Daoy (cell line): ENCODE results near the gene SOS1. TPM values are rescaled to one million over a fixed set of nuclear protein-coding genes. Genes with fewer than 3 reads are reported as not detected.
"Not testable (repeated sequence)": the region's sequence is repeated elsewhere in the genome, so short reads cannot be mapped to it uniquely, and the experiment has no call there.

Source experiments
- DNase-seq: peaks from one replicate; pipeline ENCODE4 v3.0.0-alpha.2; 2015; ENCODE audit warnings: low read depth
- total RNA-seq: library from RNA; depleted of rRNA; stranded (reverse); fragments of >200 nt; shearing (Covaris generic); gene quantifications from 2 replicates; pipeline ENCODE4 v1.2.3, GENCODE V29; 2014

The SOS1 gene
- total RNA-seq, 1 experiment from 2014 or later, result 6.6 TPM

DNA sequence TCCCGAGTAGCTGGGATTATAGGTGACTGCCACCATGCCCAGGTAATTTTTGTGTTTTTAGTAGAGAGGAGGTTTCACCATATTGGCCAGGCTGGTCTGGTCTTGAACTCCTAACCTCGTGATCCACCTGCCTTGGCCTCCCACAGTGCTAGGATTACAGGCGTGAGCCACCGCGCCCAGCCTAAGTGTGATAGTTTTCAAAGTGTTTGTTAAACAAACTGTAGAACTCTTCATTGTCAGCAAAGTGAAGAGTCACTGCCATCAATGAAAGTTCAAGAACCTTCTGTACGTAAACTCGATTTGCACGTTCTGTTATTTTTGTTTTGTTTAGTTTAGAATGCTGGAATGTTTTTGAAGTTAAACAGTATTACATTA is 18.0 kb upstream of the SOS1 start:
- no peak for DNase-seq

DNA sequence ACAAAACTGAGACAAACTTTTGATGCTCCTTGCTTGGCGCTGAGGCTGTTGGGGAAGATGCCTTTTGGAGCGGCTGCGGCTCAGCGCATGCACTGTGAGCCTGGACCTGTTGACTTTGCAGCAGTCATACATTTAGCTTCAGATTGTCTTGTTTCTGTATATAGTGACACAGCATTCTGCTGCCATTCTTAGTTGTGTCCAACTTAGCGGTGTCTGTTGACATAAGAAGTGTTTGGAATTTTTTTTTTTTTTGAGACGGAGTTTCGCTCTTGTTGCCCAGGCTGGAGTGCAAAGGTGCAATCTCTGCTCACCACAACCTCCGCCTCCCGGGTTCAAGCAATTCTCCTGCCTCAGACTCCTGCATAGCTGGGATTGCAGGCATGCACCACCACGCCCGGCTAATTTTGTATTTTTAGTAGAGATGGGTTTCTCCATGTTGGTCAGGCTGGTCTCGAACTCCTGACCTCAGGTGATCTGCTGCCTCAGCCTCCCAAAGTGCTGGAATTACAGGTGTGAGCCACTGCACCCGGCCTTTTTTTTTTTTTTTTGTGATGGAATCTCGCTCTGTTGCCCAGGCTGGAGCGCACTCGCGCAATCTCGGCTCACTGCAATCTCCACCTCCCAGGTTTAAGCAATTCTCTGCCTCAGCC is 17.5 kb upstream of the SOS1 start:
- DNase-seq, result not testable (repeated sequence)

DNA sequence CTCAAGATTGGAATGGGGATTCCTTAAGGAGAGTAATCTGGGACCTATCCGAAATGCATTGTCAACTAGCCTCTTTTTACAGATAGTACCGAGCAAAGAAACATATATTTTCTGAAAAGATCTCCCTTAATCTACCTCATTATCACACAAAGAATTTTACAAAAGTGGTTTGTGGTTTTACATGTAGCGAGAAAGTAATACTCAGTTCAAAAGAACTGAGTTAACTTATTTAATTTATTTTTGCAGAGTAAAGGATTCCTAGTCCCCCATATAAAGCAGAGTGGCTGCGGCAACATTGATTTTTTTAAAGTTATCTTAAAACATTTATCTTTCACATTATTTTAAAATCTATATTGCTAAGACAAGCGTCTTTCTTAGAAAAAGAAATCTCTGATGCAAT is 15.9 kb upstream of the SOS1 start:
- no peak for DNase-seq

DNA sequence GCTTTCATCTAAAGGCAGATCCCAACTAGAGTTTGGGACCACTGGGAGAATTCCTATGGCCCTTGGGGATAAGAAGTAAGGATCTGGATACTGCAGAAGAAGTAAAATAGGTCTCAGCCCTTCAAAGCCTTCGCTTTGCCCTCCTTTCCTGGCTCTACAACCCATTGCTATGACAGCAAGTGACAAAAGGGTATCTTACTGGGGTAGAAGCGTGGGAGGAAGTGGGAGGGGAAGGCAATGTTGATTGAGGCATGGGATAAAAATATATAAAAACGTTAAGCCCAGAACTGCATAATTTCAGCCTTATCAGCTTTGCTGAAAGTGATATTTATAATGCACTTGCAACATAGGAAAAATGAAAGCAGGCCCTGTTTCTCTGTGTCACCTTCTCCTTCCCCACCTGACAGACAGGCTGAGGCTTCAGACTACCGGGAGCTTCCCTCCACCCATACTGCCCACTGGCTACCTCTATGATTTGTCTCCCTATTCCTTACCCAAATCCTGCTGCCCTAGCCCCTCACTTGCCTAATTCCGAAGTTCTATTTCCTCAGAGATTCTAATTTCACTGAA is 14.9 kb upstream of the SOS1 start:
- no peak for DNase-seq

DNA sequence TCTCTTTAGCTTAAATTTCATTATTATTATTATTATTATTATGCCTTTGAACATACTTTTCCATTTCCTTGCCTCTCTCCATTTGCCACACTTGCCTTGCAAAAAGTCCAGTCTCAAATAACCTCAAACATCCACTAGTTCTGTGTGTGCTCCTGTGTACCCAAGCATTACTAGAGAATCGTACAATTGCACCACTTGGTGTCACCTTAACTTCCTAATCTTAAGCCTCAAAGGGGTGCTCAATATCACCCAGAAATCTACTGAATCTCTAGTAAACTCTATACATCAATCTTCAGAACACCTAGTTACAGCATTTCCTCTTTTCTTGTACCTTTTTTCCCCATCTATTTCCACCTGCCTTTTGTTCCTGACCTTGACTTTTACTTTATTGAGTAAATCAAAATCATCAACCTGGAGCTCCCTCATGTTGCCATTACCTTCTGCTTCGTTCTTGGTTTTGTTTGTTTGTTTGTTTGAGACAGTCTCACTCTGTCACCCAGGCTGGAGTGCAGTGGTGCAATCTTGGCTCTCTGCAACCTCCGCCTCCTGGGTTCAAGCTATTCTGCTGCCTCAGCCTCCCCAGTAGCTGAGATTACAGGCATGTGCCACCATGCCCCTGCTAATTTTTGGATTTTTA is 12.5 kb upstream of the SOS1 start:
- no peak for DNase-seq

DNA sequence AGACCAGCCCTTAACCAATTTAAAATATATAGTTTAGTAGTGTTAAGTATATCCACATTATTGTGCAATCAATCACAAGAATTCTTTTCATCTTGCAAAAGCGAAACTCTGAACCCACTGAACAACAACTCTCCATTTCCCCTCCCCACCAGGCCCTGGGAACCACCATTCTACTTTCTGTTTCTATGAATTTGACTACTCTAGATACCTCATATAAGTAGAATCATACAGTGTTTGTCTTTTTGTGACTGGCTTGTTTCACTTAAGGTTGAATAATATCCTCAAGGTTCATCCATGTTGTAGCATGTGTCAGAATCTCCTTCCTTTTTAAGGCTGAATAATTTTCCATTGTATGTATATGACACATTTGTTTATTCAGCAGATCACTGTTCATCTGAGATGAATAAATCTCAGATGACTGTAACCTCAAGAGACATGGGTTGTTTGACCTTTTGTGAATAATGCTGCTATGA is 8.1 kb upstream of the SOS1 start:
- no peak for DNase-seq

DNA sequence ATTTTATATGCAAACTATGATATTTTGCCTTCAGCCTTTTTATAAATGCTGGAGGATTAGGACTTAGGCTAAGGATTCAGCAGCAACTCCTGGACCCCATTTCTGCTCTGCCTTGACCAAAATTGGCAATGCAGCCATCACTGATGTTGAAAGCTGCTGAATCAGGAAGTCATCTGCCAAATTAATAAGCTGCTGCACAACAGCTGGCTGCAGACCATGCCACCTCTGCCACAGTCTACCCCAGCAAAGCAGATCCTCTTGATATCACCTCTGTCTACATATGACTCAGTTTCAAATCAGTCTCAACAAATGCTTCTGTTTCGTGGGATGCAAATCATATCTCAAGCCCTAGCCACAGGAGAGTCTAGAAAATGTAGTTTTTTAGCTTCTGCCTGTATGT is 7.1 kb upstream of the SOS1 start:
- peak; percentile 32 for DNase-seq

DNA sequence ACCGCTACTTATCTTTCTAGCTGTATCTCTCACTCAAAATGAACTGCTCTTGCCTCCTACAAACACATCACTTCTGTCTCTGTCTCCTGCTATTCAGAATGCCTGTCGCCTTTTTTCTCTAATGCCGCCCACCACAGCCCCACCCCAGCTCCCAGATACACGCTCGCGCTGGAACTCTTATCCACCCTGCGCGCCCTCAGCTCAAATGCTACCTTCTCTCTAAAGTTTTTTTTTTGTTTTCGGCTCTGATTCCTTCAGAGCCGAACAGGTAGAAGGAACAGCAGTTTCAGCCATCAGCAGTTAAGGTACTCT is 3.9 kb upstream of the SOS1 start:
- no peak for DNase-seq

DNA sequence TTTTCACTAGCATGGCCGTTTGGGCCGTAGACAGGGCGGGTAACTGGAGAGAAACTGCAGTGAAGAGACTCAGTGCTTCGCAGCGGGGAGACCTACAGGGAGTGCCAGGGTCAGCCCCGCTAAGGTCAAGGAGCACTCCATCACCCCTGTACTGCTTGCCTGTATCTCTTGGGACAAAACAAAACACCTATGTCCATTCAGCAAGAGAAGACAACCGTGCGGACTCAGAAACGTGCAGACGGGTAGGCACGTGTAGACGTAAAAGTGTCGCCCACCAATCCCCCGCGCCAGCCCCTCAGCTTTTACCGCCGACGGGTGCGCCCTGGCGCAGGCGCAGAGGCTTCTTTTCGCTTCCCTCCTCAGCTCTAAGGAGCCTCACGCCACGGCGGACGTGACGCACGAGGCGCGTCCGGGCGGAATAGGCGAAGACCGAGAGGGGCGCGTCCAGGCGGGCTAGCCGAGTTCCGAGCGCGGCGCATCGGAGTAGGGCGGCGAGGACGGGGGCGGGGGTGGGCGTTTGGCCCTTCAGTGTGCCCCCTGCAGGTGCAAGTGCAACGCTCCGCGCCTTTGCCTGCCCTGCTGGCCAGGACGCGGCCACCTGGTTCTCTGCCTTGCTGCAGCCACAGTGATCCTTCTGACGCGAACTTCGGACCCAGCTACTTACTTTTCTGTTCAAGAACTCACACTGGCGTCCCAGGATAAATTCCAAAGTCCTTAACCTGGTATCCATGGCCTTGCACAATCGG is 3.3 kb upstream of the SOS1 start:
- DNase-seq, result peak; percentile 99

DNA sequence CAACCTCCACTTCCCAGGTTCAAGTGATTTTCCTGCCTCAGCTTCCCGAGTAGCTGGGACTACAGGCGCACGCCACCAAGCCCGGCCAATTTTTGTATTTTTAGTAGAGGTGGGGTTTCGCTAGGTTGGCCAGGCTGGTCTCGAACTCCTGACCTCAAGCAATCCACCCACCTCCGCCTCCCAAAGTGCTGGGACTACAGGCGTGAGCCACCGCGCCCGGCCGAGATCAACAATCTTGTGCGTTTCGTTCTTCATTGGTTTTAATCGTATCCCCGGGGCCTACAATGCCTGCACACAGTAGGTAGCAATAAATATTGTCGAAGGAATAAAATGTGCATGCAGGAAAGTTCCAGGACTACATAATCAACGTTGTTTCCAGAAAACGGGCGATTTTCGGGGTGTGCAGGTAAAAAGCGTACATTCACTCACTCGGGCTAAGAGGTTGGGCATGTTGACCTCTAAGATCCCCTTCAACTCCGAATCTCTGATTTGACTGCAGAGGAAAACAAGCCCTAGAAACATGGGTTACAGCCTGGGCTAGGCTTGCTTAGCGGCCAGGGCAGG is 2.7 kb upstream of the SOS1 start:
- no peak for DNase-seq

DNA sequence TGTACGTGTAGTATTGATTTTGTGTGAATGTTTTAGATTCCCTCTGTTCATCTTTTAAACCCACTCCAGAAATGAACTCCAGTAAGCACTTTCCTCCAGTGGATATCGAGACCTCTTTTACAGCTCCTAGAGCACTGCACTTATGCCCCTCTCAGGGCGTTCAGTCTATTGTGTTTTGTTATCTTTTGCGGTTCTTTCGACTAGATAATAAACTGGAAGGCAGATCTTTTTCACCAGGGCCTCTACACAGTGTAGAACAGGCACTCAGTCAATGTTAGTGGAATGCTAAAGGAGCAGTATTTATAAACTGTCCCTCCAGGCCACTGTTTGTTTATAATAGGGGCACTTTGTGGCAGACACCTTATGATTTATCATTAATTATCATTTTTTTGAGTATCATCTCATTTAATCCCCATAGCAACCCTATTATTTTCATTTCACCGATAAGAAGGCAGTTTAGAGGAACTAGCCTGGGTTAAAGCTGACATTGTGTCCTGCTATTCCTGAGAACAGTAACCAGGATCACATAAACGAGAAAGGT is 742 bp upstream of the SOS1 start:
- DNase-seq, result peak; percentile 10

DNA sequence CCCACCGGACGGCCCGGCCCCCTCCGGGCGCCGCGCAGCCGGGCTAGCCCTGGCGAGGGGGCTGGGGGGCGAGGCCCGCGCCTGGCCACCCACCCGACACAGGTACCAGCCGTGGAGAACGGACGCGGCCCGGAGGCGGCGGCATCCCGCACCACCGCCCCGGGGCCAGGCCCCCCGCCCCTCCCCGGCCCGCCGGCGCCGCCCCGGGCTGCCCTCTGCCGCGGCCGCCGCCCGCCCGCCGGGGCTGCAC is 405 bp downstream of the SOS1 start:
- DNase-seq, result no peak

DNA sequence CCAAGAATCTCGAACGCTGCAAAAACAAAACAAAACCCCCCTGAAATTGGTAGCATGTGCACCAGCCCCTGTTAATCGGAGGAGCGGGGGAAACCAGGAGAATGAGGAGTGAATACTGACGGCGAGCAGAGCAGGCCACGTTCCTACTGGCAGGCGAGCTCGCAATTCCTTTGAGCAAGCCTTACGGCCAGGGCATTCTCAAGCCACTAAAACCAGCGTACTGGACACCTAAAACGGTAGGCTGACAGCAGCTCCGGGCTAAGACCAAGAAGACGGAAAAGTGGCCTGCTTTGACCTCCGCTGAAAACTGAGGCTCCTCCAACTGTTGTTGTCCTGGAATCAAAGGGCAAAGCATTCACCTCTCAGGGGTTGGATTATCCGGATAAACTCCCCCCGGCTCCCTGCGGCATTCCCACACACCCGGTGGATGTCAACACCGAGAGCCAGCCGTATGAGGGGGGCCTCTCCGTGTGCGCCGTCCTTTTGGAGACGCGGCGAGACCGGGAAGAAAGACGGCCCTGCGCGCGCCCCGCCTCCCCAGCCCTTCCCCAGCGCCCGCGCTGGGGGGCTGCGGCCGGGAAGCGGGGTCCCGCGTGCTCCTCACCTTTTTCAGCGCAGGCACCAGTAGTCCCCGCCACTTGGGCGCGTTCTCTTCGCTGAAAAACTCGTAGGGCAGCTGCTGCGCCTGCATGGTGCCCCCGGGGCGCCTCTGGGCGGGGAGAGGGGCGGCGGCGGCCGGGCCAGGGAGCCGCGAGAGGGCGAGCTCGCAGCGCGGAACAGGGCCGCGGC is 925 bp downstream of the SOS1 start:
- peak; percentile 62 for DNase-seq

DNA sequence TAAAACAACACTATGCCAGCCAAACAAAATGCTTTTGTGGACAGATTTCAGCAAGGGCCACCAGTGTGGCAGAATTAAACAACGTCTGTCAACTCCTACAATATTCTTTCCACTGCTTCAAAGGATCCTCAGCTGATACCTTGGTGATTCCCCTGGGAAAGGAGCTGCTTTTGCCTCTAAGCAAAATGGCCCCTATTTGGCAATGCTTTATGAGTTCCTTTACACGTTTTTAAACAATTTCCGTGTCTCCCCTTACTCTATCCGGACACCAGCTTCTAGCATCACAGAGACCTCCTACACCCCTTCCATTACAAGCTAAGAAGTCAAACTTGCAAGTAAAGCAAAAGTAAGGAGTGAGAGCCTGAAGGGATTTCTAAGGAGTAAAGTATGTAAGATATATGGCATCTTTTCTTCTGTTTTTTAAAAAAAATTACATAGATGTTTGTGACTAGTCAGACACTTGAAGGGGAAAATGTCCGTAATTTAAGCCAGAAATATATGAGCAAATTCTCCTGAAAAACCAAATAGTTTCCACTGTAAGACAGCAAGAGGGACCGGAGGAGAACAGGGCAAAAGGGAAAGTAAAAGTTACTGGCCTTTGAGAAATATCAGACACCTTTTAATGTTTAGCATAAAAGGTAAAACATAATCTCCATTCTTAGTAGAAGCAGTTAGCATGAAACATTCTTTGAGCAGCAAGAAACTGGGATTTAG is 1.9 kb downstream of the SOS1 start:
- no peak for DNase-seq

DNA sequence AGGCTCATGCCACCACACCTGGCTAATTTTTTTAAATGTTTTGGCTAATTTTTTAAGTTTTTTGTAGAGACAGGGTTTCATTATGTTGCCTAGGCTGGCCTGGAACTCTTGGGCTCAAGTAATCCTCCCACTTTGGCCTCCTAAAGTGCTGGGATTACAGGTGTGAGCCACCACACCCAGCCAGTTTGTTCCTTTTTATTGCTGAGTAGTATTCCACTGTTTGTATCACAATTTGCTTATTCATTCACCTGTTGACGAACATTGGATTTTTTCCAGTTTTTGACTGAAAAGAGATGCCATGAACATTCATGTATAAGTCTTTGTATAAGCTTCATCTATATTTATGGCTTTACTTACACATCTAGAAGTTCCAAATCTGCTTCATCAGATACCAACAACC is 5.3 kb downstream of the SOS1 start:
- no peak for DNase-seq

DNA sequence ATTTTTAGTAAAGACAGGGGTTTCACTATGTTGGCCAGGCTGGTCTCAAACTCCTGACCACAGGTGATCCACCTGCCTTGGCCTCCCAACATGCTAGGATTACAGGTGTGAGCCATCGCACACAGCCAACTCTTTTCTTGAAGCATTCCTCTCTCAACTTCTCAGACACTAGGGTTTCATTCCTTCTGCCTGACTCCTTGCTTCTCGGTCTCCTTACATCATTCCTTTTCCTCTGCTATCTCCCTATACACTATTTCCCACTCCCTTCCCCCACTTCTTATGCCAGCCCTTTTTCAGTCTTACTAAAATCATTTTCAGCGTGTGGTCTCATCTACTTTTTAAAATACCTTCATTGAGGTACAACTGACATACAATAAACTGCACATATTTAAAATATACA is 6.1 kb downstream of the SOS1 start:
- DNase-seq, result no peak

DNA sequence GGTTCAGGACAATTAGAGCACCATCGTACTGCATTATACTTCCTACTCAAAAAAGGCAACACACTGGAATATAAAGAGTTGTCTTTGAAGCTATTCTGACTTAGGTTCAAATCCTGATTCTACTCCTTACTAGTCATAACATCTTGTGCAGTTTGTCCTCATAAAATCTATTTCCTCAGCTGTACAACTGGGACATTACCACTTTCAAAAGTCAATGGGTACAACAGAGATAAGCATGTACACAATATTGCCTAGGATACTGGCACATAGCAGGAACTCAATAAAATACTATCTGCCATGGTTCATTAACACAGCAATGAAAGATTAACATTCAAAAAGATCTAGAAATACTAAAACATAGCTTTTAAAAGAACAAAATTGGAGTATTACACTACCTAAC is 11.3 kb downstream of the SOS1 start:
- no peak for DNase-seq

DNA sequence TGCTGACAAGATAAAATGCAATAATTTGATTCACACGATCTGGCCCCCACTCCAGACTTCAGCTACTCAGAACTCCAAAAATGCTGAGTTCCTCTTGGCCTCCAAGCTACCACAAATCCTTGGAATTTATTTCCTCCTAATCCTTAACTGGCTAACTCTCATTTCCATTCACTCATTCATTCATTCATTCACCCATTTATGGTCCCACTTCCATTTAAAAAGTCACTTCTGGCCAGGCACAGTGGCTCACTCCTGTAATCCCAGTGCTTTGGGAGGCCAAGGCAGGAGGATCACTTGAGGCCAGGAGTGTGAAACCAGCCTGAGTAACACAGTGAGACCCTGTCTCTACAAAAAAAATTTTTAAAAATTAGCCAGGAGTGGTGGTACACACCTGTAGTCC is 12.5 kb downstream of the SOS1 start:
- no peak for DNase-seq

DNA sequence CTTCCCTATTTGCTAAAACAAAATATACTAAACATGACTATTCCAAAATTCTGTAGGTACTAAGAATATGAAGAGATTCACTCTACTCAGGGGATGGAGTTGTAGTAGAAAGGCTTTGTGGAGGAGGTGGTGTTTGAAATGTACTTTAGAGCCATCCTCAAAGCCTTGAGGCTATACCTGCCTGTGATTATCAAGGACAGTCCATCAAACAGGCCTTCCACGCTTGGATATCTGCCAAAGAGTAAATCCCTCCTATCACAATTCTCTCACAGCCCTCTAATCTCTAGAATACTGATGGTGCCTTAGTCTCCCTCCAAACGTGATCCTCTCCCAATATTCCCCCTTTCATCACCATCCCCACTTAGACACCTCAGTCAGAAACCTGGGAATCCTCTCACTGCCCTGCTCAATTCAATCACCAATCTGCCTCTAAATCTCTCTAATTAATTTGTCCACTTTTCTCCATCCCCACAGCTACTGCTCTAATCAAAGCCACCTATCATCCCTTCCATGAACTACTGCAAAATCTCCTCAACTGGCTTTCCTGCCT is 13.1 kb downstream of the SOS1 start:
- DNase-seq, result no peak

DNA sequence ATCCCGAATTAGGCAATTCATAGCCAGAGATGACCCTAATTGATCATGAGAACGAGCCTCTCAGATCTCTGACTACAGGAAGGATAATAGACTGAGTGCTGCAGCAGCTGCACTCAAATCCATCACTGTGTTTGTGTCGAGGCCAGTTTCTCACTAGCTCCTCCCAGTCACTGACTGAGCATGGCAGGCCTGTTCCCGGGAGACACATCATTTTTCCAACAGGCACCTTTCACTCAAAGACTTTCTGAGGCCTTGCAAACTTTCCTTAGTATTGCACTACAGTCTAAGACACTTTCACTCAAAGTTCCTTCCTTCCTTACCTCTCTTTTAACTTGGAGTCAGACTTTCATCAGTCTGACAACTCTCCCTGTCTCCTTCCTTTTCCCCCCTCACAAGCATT is 13.7 kb downstream of the SOS1 start:
- no peak for DNase-seq
